Measurements from ENCODE around the gene MEIS2.

The MEIS2 gene

DNA sequence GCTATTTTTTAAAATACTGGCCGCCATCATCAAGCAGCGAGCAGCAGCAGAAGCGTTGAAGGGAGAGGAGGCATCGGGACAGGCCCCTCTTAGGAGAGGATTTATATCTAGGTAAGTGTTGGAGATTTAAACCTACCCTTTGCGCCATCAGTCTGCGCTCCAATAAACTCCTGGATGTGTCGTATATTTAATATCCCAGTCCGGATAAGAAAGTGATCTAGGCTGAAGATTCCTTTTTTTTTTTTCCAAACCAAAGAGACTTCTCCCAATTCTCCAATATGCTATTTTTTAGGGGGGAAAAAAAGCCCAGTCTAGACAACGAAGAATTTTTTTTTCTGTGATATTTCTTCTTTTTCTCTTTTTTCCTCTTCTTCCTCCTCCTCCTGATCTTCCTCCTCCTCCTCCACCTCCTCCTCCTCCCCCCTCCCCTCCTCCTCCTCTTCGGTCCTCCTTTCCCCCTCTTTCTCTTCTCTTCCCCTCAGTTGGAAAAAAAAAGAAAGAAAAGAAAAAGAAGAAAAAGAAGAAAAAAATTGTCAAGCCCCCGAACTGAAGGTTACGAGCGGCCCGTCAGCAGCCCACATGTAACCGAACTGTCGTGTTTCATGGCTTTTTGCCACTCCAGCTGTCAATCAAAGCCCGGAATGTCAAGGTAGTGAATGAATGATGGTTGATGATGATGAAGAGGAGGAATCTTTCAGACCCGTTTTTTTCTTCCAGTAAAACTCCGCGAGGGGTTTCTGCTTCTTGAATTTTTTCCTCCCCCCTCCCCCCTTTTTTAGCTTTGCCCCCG, 835 bp downstream of the MEIS2 start:
- WGBS, 2 experiments: 0 to 1% methylated on average over 17 to 19 of the region's 21 CpGs
- H3K9me3 ChIP-seq (ENCODE audit: control insufficient read depth, low read length): no peaks in the 10 kb centered on the region
- no peaks in the 10 kb centered on the region for H3K36me3 ChIP-seq (ENCODE audit: control insufficient read depth, insufficient read depth, low read length)
- peaks cover 7% of the 10 kb centered on the region for H3K4me1 ChIP-seq (ENCODE audit: control insufficient read depth, insufficient read depth, low read length)
- H3K27me3 ChIP-seq (ENCODE audit: control insufficient read depth, insufficient read depth, low read length, poor library complexity, severe bottlenecking): peaks cover 17% of the 10 kb centered on the region
- H3K27ac ChIP-seq (ENCODE audit: insufficient read depth, low read depth, low read length, poor library complexity, severe bottlenecking): peak overlapping the region; percentile 94
- H3K4me3 ChIP-seq (ENCODE audit: insufficient read depth, low read depth, low read length): peak overlapping the region; percentile 86

DNA sequence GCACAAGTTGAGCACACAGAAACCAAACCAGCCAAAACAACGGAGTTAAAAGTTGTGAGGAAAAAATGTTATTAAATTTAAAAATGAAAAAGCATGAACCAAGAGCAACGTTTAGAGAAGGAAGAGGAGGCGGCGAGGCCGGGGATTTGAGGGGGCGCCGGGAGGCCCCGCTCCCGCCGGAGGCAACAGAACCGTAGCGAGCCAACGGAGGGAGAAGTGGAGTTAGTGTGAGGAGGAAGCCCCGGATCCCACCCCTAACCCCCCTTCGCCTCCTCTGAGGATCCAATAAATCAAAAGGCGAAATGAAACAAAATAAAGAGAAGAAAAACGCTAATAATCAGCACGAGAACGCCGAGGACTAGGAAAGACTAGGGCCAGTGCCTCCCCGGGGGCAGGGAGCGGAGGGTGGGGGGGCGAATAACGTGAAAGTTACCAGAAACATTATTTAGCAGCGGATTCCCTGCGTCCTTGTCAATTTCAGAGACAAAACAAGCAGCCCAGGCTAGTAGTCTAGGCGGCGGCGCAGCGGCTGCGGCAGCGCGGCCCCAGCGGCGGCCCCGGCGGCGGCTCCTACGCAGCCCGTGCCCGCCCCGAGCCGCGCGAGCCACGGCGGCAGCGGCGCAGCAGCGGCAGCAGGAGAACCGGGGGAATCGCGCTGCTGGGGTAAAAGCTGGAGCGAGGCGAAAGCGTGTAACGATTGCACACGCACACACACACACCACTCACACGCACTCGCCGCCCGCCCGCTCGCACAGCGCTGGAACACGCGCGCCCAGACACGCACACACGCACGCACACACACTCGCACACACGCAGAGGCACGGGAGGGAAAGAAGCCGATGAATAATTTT, 1.7 kb downstream of the MEIS2 start:
- peak overlapping the region; percentile 74 for H3K27ac ChIP-seq (ENCODE audit: insufficient read depth, low read depth, low read length, poor library complexity, severe bottlenecking)
- H3K36me3 ChIP-seq (ENCODE audit: control insufficient read depth, insufficient read depth, low read length): peaks cover 7% of the 10 kb centered on the region
- WGBS, 2 experiments: 0% methylated on average over 72 to 75 of the region's 75 CpGs
- peak overlapping the region; percentile 86 for H3K4me3 ChIP-seq (ENCODE audit: insufficient read depth, low read depth, low read length)
- peaks cover 9% of the 10 kb centered on the region for H3K27me3 ChIP-seq (ENCODE audit: control insufficient read depth, insufficient read depth, low read length, poor library complexity, severe bottlenecking)
- H3K9me3 ChIP-seq (ENCODE audit: control insufficient read depth, low read length): no peaks in the 10 kb centered on the region
- peaks cover 15% of the 10 kb centered on the region for H3K4me1 ChIP-seq (ENCODE audit: control insufficient read depth, insufficient read depth, low read length)

DNA sequence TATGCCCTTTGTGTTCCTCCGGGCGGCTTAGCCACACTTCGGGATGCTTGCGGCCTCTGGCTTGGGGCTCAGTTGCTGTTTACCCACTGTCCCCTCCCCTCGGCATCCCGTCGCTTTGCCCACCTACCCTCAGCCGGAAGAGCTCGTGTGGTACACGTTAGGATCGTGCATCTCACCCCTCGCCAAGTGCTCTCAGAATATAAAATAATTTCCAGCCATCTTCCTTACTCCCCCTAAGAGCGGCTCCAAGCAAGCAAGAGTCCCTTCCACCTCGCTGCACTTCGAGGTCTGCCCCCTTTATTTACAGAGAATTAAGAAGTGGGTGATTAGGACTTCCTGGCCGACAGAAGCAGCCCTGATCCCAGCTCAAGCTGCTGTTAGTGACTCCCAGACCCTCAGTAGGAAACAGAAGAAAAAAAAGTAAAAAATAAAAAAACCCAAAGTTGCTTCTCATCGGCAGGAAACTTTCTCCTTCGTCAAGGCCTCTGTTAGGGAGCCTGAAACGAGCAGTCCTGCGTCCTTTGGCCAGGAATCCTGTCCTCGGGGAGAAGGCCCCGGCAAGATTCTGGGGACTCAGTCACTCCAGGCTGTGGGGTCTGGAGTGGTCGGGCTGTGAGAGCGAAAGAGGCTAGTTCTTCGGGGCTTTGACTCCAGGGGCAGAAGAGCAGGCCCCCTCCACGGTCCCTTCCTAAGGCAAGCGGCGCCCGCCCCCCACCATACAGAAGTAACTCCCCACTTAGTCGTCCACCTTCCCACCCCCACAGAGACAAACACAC, 3.0 kb downstream of the MEIS2 start:
- WGBS, 2 experiments: 0% methylated on average over 29 to 30 of the region's 30 CpGs
- H3K27ac ChIP-seq (ENCODE audit: insufficient read depth, low read depth, low read length, poor library complexity, severe bottlenecking): peak overlapping the region; percentile 55
- H3K4me3 ChIP-seq (ENCODE audit: insufficient read depth, low read depth, low read length): peak overlapping the region; percentile 86
- H3K9me3 ChIP-seq (ENCODE audit: control insufficient read depth, low read length): no peaks in the 10 kb centered on the region
- peaks cover 17% of the 10 kb centered on the region for H3K36me3 ChIP-seq (ENCODE audit: control insufficient read depth, insufficient read depth, low read length)
- H3K27me3 ChIP-seq (ENCODE audit: control insufficient read depth, insufficient read depth, low read length, poor library complexity, severe bottlenecking): no peaks in the 10 kb centered on the region
- peaks cover 24% of the 10 kb centered on the region for H3K4me1 ChIP-seq (ENCODE audit: control insufficient read depth, insufficient read depth, low read length)

DNA sequence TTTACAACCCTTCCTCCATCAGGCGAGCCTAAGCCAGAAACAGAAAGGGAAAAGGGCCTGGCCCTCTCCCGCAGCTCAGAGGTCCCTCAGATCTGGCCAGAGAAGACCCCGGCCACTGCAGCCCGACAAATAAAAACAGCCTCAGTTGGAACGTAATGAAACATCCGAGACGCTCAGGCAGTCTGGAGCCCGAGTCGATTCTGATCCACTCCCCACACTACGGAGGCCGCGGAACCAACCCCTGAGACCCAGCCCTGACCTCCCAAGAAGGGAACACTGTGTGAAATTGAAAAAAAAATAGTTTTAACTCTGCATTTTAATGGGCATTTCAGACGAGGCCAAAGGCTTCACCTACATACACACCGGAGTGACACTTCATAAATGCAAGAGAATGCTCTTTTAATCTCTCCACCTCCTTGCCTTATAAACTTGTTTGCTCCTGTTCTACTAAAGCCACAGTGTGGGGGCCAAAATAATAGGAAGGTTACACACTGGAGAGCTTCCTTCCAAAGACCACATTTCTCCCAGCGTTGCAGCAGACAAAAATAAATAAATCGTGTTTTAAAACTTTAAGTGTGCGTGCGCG, 3.7 kb downstream of the MEIS2 start:
- H3K27ac ChIP-seq (ENCODE audit: insufficient read depth, low read depth, low read length, poor library complexity, severe bottlenecking): peak overlapping the region; percentile 55
- no peaks in the 10 kb centered on the region for H3K9me3 ChIP-seq (ENCODE audit: control insufficient read depth, low read length)
- peak overlapping the region; percentile 86 for H3K4me3 ChIP-seq (ENCODE audit: insufficient read depth, low read depth, low read length)
- H3K36me3 ChIP-seq (ENCODE audit: control insufficient read depth, insufficient read depth, low read length): peaks cover 19% of the 10 kb centered on the region
- 1% methylated on average over 19 of the region's 19 CpGs for WGBS, 2 experiments
- H3K4me1 ChIP-seq (ENCODE audit: control insufficient read depth, insufficient read depth, low read length): peaks cover 26% of the 10 kb centered on the region
- H3K27me3 ChIP-seq (ENCODE audit: control insufficient read depth, insufficient read depth, low read length, poor library complexity, severe bottlenecking): no peaks in the 10 kb centered on the region

DNA sequence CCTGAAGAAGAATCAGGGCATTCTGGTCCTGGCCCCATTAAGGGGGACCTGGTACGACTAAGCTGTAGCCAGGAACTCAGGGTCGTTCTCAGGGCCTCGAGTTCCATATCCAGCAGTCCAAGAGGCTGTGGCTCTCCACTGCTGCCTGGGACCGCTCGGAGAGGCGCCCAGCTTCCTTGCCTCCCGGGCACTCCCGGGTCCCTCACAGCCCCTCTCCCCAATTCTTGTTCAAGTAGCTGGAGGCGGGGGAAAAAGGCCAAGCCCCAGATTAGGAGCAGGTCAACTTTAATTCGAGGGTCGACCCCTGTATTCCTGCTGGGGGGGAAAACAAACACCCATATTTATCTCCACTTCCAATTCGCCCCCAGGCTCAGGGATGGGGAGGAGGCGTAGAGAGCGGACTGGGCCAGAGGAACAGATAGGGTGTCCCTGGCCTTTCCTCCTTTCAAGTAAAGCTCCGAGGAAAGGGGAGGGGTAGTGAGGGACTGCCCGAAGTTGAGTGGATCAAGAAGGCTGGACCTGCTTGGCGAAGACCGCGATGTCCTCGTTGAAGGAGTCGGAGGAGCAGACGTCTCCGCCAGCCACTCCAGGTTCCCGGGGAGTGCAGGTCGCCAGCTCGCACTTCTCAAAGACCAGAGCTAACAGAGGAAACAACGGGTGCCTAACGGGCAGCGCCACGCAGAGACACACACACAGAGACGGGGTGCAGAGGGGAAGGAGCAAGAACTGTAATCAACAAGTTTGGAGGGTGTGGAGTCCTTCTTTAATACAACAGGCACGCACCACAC, 4.4 kb downstream of the MEIS2 start:
- H3K27ac ChIP-seq (ENCODE audit: insufficient read depth, low read depth, low read length, poor library complexity, severe bottlenecking): peak overlapping the region; percentile 39
- H3K36me3 ChIP-seq (ENCODE audit: control insufficient read depth, insufficient read depth, low read length): peaks cover 23% of the 10 kb centered on the region
- H3K9me3 ChIP-seq (ENCODE audit: control insufficient read depth, low read length): no peaks in the 10 kb centered on the region
- H3K27me3 ChIP-seq (ENCODE audit: control insufficient read depth, insufficient read depth, low read length, poor library complexity, severe bottlenecking): no peaks in the 10 kb centered on the region
- peaks cover 33% of the 10 kb centered on the region for H3K4me1 ChIP-seq (ENCODE audit: control insufficient read depth, insufficient read depth, low read length)
- WGBS, 2 experiments: 1 to 2% methylated on average over 29 to 32 of the region's 32 CpGs
- H3K4me3 ChIP-seq (ENCODE audit: insufficient read depth, low read depth, low read length): peak overlapping the region; percentile 86

DNA sequence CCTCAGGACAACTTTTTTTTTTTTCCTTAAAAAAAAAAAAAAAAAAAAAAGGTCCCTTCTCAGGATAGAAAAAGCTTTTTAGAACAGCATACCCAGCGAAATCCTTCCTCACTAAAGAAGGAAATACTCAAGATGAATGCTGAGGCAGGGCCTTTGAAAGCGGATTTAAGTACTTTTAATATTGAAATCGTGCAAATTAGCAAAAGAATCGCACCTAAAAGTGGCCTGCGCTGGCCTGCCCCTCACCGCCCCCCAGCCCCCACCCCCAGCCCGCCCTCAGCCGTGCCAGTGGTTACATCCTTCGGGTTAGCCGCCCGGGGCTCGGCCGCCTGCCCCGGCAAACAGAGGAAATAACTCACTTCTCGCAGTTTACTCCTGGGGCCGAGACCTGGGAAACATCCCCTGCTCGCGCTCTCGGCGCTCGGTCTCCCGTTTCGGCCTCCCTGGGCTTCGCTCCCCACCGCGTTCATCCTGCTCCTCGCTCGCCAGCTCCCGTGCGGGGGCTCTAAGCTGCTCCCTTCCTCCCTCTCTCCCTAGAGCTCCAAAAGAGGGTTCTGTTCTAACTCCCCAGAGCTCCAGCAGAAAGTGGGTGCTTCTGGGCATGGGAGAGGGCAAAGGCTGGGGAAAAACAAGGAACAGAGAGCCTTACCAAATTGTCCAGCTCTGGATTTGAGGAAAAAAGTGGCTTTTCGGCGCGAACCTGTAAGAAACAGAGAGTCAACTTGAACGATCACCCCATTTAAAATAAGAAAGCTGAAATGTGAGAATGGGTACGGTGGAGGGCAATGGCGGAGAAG, 5.2 kb downstream of the MEIS2 start:
- H3K27me3 ChIP-seq (ENCODE audit: control insufficient read depth, insufficient read depth, low read length, poor library complexity, severe bottlenecking): no peaks in the 10 kb centered on the region
- H3K4me3 ChIP-seq (ENCODE audit: insufficient read depth, low read depth, low read length): peak overlapping the region; percentile 86
- H3K27ac ChIP-seq (ENCODE audit: insufficient read depth, low read depth, low read length, poor library complexity, severe bottlenecking): peak overlapping the region; percentile 66
- H3K4me1 ChIP-seq (ENCODE audit: control insufficient read depth, insufficient read depth, low read length): peaks cover 38% of the 10 kb centered on the region
- peaks cover 28% of the 10 kb centered on the region for H3K36me3 ChIP-seq (ENCODE audit: control insufficient read depth, insufficient read depth, low read length)
- H3K9me3 ChIP-seq (ENCODE audit: control insufficient read depth, low read length): no peaks in the 10 kb centered on the region
- 1% methylated on average over 35 to 36 of the region's 36 CpGs for WGBS, 2 experiments

DNA sequence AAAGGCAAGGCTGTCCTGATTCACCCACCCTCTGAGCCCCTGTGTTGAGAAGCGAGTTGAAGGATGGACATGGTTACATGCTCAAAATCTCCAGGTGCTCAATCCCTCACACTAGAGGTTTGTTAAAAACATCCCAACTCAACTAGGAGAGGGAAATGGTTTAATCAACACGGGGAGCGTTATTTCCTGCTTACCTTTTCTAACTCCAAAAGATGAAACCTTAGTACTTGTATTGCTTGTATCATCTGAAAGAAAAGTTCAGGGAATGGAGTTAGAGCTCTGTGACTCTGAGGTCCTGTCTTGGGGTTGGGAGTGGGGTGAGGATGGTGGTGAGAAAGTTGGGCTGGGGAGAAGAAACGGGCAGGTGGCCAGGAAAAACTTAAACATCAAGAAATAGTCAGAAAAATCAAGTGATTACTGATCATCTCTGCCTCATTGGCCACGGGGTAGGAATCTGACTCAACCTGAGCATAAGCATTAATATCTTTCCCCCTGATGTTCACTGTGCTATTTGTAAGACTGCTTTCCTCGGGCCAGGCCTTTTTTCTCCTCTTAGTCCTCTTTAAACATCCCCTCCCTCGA, 5.9 kb downstream of the MEIS2 start:
- peak overlapping the region; percentile 40 for H3K27ac ChIP-seq (ENCODE audit: insufficient read depth, low read depth, low read length, poor library complexity, severe bottlenecking)
- H3K27me3 ChIP-seq (ENCODE audit: control insufficient read depth, insufficient read depth, low read length, poor library complexity, severe bottlenecking): no peaks in the 10 kb centered on the region
- WGBS, 2 experiments: 13 to 19% methylated on average over 7 of the region's 7 CpGs
- H3K9me3 ChIP-seq (ENCODE audit: control insufficient read depth, low read length): no peaks in the 10 kb centered on the region
- peaks cover 28% of the 10 kb centered on the region for H3K36me3 ChIP-seq (ENCODE audit: control insufficient read depth, insufficient read depth, low read length)
- H3K4me3 ChIP-seq (ENCODE audit: insufficient read depth, low read depth, low read length): peak overlapping the region; percentile 86
- H3K4me1 ChIP-seq (ENCODE audit: control insufficient read depth, insufficient read depth, low read length): peaks cover 38% of the 10 kb centered on the region

DNA sequence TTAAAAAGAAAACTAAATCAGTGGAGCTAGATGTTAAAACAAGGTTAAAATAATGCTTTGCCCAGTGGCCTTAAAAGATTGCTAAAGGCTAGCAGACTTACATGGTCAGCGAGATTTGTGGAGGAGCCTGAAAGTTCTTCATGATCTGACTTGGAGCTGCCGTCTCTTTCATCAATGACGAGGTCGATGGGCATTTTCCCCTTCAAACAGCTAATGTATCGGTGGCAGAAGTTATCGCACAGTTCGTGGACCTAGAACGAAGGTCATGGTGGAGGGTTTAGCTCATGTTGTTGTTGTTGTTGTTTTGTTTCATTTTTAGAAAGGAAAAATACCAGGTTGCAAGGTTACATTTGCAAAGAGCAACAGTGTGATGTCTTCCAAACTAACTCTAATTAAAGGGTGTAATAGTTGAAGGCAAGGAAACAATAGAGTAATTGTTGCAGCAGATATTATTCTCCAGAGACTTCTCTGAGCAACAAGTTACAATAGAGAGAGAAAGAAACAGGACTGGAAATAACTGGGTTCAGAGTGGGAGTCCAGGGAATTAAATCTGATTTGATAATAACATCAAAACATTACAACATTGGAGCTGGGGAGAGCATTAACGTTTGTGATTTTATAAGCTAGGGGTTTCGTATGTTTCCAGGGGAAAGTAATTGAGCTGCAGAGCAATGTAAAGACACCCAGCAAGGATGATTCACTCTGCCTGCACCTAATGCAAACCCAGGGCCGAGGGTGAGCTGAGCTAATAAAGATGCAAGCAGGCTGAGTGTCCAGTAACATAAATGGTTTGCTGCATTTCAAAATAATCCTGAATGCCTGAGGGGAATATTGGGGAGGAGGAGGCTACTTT, 6.6 kb downstream of the MEIS2 start:
- no peaks in the 10 kb centered on the region for H3K27me3 ChIP-seq (ENCODE audit: control insufficient read depth, insufficient read depth, low read length, poor library complexity, severe bottlenecking)
- peaks cover 38% of the 10 kb centered on the region for H3K4me1 ChIP-seq (ENCODE audit: control insufficient read depth, insufficient read depth, low read length)
- H3K27ac ChIP-seq (ENCODE audit: insufficient read depth, low read depth, low read length, poor library complexity, severe bottlenecking): no peak overlapping the region
- WGBS, 2 experiments: 58 to 63% methylated on average over 11 of the region's 11 CpGs
- peaks cover 28% of the 10 kb centered on the region for H3K36me3 ChIP-seq (ENCODE audit: control insufficient read depth, insufficient read depth, low read length)
- peak overlapping the region; percentile 13 for H3K4me3 ChIP-seq (ENCODE audit: insufficient read depth, low read depth, low read length)
- no peaks in the 10 kb centered on the region for H3K9me3 ChIP-seq (ENCODE audit: control insufficient read depth, low read length)

Data from ectodermal cell (in vitro differentiated cells).